ENCODE data around the gene MAP2K5. TPM values are rescaled to one million over a fixed set of nuclear protein-coding genes. Genes with fewer than 3 reads are reported as not detected.
"Not testable (repeated sequence)": the region's sequence is repeated elsewhere in the genome, so short reads cannot be mapped to it uniquely, and the experiment has no call there.

The MAP2K5 gene
- total RNA-seq, 1 donor from 2014 or later, result 25.0 TPM

- DNase-seq, result no peak
- intact Hi-C loops (cut with micrococcal nuclease), result no loop called here
- no peak for TF ChIP-seq CTCF (IDR thresholded peaks at IDR 0.05; ENCODE audit: borderline replicate concordance)
- H3K4me3 ChIP-seq, result no peak overlapping the region
- no peaks in the 10 kb centered on the region for H3K4me1 ChIP-seq
- no peaks in the 10 kb centered on the region for H3K36me3 ChIP-seq
- H3K27ac ChIP-seq (replicated peaks), result no peak overlapping the region
- no peaks in the 10 kb centered on the region for H3K27me3 ChIP-seq (ENCODE audit: low read depth)
- H3K9me3 ChIP-seq (replicated peaks), result no peaks in the 10 kb centered on the region
These were observed 66.1 kb downstream of the MAP2K5 start for GRCh38 chr15:67608638-67608959.

- Histone ChIP-seq H3K27me3 (ENCODE audit: low read depth) (no peaks in the 10 kb centered on the region), H3K4me3 (no peak overlapping the region), H3K36me3 (no peaks in the 10 kb centered on the region), H3K4me1 (no peaks in the 10 kb centered on the region), H3K9me3 (replicated peaks) (no peaks in the 10 kb centered on the region), H3K27ac (replicated peaks) (no peak overlapping the region)
- intact Hi-C loops (cut with micrococcal nuclease), result no loop called here
- DNase-seq, result no peak
- TF ChIP-seq CTCF (IDR thresholded peaks at IDR 0.05; ENCODE audit: borderline replicate concordance), result no peak
These were observed 69.2 kb downstream of the MAP2K5 start for GRCh38 chr15:67611370-67612369.

- H3K27ac ChIP-seq (replicated peaks), result no peak overlapping the region
- intact Hi-C loops (cut with micrococcal nuclease), result no loop called here
These were observed 70.7 kb downstream of the MAP2K5 start for GRCh38 chr15:67613211-67613610.

GRCh38 chr15:67613708-67614107, 71.2 kb downstream of the MAP2K5 start:
- Histone ChIP-seq H3K27me3 (ENCODE audit: low read depth) (no peaks in the 10 kb centered on the region), H3K27ac (replicated peaks) (no peak overlapping the region), H3K9me3 (replicated peaks) (no peaks in the 10 kb centered on the region), H3K36me3 (peaks cover 1% of the 10 kb centered on the region), H3K4me1 (no peaks in the 10 kb centered on the region), H3K4me3 (no peak overlapping the region)
- DNase-seq, result no peak
- intact Hi-C loops (cut with micrococcal nuclease), result no loop called here
- no peak for TF ChIP-seq CTCF (IDR thresholded peaks at IDR 0.05; ENCODE audit: borderline replicate concordance)

More at GRCh38 chr15:67613211-67613610, 70.7 kb downstream of the MAP2K5 start:
- Histone ChIP-seq H3K4me1 (no peaks in the 10 kb centered on the region), H3K27me3 (ENCODE audit: low read depth) (no peaks in the 10 kb centered on the region), H3K36me3 (no peaks in the 10 kb centered on the region), H3K4me3 (no peak overlapping the region), H3K9me3 (replicated peaks) (no peaks in the 10 kb centered on the region)
- DNase-seq, result no peak
- no peak for TF ChIP-seq CTCF (IDR thresholded peaks at IDR 0.05; ENCODE audit: borderline replicate concordance)

- DNase-seq; H3K4me3 ChIP-seq; H3K36me3 ChIP-seq; intact Hi-C loops (cut with micrococcal nuclease); H3K4me1 ChIP-seq; H3K9me3 ChIP-seq (replicated peaks); H3K27ac ChIP-seq (replicated peaks); H3K27me3 ChIP-seq (ENCODE audit: low read depth): not testable (repeated sequence)
These were observed 72.6 kb downstream of the MAP2K5 start for GRCh38 chr15:67615131-67615534.

GRCh38 chr15:67618297-67618696, 75.8 kb downstream of the MAP2K5 start:
- Histone ChIP-seq H3K4me3 (no peak overlapping the region), H3K27me3 (ENCODE audit: low read depth) (no peaks in the 10 kb centered on the region), H3K27ac (replicated peaks) (no peak overlapping the region), H3K9me3 (replicated peaks) (no peaks in the 10 kb centered on the region), H3K36me3 (peaks cover 4% of the 10 kb centered on the region), H3K4me1 (no peaks in the 10 kb centered on the region)
- intact Hi-C loops (cut with micrococcal nuclease), result no loop called here
- TF ChIP-seq CTCF (IDR thresholded peaks at IDR 0.05; ENCODE audit: borderline replicate concordance), result no peak
- no peak for DNase-seq

All from left ventricle myocardium inferior (tissue), 1 donor.